ENCODE measurements around the gene PCDHGC5.

Gene PCDHGC5

DNA sequence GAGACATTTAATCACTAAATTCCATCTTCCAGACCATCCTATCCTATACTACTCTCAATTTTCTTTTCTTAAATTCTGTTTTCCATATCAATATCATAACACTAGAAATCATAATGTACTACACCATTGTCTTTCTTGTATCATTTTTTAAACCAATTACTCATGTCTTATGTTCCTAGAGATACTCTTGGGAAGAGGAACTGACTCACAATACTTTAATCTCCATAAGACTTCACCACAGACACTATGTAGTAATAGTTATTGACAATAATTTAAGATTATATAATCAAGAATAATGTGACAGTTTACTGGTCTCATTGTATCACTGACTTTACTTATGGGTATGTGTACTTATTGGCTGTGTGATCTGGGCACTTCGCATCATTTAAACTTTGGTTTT, 43.8 kb downstream of the PCDHGC5 start:
- TF ChIP-seq, protein P1, sequence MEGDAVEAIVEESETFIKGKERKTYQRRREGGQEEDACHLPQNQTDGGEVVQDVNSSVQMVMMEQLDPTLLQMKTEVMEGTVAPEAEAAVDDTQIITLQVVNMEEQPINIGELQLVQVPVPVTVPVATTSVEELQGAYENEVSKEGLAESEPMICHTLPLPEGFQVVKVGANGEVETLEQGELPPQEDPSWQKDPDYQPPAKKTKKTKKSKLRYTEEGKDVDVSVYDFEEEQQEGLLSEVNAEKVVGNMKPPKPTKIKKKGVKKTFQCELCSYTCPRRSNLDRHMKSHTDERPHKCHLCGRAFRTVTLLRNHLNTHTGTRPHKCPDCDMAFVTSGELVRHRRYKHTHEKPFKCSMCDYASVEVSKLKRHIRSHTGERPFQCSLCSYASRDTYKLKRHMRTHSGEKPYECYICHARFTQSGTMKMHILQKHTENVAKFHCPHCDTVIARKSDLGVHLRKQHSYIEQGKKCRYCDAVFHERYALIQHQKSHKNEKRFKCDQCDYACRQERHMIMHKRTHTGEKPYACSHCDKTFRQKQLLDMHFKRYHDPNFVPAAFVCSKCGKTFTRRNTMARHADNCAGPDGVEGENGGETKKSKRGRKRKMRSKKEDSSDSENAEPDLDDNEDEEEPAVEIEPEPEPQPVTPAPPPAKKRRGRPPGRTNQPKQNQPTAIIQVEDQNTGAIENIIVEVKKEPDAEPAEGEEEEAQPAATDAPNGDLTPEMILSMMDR (IDR thresholded peaks at IDR 0.05; ENCODE audit: insufficient read depth, missing control alignments), result no peak
- FAIRE-seq, result no peak
- no peak for DNase-seq (ENCODE audit: insufficient read length, low spot score)

DNA sequence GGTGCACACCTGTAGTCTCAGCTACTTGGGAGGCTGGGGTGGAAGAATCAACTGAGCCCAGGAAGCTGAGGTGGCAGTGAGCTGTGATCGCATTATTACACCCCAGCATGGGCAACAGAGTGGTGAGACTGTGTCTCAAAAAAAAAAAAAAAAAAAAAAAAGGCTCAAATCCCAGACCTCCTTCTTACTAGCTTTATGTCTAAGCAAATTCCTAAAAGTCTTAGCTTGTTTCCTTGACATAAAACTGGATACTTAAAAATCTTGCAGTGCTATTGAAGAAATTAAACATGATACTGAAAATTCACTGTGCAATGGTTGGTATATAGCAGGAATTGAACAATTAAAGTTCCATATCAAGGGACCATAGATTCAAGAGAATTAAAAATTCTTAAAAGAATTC, 45.0 kb downstream of the PCDHGC5 start:
- TF ChIP-seq, protein P1 (IDR thresholded peaks at IDR 0.05; ENCODE audit: insufficient read depth, missing control alignments), result no peak
- FAIRE-seq (no peak), DNase-seq (ENCODE audit: insufficient read length, low spot score) (no peak)

GRCh38 chr5:141534492-141535213, 45.8 kb downstream of the PCDHGC5 start:
- TF ChIP-seq, protein P1 (IDR thresholded peaks at IDR 0.05; ENCODE audit: insufficient read depth, missing control alignments), result no peak
- FAIRE-seq, result no peak
- no peak for DNase-seq (ENCODE audit: insufficient read length, low spot score)

Measured in D721Med (cell line).